B cell (primary cell): ENCODE results near the gene PCDHGA5.

ENCODE experiments used
- EZH2 ChIP-seq: IDR thresholded peaks from 2 replicates; pipeline ENCODE4 v1.6.1; 2012; ENCODE audit warnings: borderline replicate concordance, low read depth, mild to moderate bottlenecking, moderate library complexity, low read length; ENCODE audit not compliant: insufficient read depth, poor library complexity, severe bottlenecking
- TF ChIP-seq, protein P1 (sequence below): fragments of 200-600 bp; IDR thresholded peaks from one replicate; pipeline ENCODE4 v1.8.0; 2022; ENCODE audit warnings: antibody characterized with exemption, mild to moderate bottlenecking

DNA sequence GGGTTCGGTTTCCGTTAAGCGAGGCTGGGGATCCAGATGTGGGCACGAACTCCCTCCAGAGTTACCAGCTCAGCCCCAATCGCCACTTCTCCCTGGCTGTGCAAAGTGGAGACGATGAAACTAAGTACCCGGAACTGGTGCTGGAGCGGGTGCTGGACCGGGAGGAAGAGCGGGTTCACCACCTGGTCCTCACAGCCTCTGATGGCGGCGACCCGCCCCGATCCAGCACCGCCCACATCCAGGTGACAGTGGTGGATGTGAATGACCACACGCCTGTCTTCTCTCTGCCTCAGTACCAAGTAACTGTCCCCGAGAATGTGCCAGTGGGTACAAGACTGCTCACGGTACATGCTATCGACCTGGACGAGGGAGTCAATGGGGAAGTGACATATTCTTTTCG lies 19.4 kb downstream of the PCDHGA5 start:
- TF ChIP-seq EZH2 = no peak
- TF ChIP-seq, protein P1, sequence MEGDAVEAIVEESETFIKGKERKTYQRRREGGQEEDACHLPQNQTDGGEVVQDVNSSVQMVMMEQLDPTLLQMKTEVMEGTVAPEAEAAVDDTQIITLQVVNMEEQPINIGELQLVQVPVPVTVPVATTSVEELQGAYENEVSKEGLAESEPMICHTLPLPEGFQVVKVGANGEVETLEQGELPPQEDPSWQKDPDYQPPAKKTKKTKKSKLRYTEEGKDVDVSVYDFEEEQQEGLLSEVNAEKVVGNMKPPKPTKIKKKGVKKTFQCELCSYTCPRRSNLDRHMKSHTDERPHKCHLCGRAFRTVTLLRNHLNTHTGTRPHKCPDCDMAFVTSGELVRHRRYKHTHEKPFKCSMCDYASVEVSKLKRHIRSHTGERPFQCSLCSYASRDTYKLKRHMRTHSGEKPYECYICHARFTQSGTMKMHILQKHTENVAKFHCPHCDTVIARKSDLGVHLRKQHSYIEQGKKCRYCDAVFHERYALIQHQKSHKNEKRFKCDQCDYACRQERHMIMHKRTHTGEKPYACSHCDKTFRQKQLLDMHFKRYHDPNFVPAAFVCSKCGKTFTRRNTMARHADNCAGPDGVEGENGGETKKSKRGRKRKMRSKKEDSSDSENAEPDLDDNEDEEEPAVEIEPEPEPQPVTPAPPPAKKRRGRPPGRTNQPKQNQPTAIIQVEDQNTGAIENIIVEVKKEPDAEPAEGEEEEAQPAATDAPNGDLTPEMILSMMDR = no peak
